ENCODE results near the gene CLIC6.
"Not testable (repeated sequence)": the region's sequence is repeated elsewhere in the genome, so short reads cannot be mapped to it uniquely, and the experiment has no call there.

CLIC6 gene

DNA sequence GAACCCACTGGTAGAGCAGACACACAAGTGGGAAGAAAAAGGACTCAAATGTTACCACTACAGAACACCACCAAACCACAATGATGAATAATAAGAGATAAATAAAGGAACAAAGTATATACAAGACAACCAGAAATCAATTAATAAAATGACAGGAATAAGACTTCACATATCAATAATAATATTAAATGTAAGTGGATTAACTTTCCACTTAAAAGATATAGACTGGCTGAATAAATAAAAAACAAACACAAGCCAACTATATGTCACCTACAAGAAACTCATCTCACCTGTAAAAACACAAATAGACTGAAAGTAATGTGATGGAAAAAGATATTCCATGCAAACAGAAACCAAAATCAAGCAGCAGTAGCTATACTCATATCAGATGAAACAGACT is 6.9 kb upstream of the CLIC6 start:
- no peak for DNase-seq

- DNase-seq, result no peak
Observed at GRCh38 chr21:34667761-34668160, 1.0 kb upstream of the CLIC6 start.

DNA sequence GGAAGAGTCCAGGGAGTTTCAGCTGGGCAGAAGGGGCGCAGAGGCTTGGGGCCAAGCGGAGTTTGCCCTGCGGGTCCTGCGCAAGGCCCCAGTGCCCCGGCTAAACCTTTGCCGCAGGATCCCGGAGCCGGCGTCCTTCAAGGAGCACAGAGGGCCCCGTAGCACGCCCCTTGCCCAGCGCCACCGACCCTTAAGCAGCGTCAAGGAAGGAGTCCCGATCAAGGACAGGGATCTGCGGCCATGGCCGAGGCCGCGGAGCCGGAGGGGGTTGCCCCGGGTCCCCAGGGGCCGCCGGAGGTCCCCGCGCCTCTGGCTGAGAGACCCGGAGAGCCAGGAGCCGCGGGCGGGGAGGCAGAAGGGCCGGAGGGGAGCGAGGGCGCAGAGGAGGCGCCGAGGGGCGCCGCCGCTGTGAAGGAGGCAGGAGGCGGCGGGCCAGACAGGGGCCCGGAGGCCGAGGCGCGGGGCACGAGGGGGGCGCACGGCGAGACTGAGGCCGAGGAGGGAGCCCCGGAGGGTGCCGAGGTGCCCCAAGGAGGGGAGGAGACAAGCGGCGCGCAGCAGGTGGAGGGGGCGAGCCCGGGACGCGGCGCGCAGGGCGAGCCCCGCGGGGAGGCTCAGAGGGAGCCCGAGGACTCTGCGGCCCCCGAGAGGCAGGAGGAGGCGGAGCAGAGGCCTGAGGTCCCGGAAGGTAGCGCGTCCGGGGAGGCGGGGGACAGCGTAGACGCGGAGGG is 520 bp downstream of the CLIC6 start:
- DNase-seq, result peak; percentile 11

DNA sequence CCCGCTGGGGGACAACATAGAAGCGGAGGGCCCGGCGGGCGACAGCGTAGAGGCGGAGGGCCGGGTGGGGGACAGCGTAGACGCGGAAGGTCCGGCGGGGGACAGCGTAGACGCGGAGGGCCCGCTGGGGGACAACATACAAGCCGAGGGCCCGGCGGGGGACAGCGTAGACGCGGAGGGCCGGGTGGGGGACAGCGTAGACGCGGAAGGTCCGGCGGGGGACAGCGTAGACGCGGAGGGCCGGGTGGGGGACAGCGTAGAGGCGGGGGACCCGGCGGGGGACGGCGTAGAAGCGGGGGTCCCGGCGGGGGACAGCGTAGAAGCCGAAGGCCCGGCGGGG is 1.1 kb downstream of the CLIC6 start:
- DNase-seq, result not testable (repeated sequence)

- DNase-seq, result no peak
Observed at GRCh38 chr21:34670220-34670961, 1.6 kb downstream of the CLIC6 start.

- DNase-seq, result no peak
Observed at GRCh38 chr21:34670962-34671348, 2.2 kb downstream of the CLIC6 start.

DNA sequence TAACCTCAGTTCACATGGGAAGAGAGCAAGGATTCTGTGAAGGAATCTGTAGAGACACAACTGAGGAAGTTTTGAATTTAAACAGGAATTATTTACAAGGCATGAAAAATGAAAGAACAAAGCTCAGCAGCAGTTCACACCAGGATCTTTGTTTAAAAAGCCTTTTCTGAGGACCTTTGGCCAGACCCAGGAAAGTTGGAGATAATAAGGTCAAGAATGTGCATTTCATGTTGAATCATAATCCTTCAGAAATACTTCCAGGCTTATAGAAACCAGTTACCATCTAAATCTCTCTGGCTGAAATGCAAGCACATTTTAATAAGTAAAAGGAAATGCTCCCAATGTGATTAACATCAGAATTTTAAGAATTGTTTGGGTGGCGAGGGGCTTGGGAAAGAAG is 2.7 kb downstream of the CLIC6 start:
- no peak for DNase-seq

- DNase-seq, result no peak
Observed at GRCh38 chr21:34671891-34672290, 3.1 kb downstream of the CLIC6 start.

DNA sequence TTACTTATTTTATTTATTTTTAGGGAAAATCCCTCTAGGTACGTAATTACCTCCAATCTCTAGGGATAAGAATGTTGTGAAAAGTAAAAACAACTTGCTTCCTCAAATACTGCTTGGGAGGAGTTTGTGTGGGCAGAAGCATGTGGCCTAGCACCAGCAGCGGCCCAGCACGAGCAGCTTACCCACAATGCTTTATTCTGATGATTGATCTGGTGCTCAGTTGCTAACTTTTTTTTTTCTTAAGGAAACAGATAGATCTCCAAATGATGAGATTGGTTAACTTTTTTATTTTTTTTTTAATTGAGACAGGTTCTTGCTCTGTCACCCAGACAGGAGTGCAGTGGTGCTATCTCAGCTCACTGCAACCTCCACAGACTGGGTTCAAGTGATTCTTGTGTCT is 4.2 kb downstream of the CLIC6 start:
- DNase-seq, result no peak

GRCh38 chr21:34674468-34674867 is 5.7 kb downstream of the CLIC6 start:
- no peak for DNase-seq

DNA sequence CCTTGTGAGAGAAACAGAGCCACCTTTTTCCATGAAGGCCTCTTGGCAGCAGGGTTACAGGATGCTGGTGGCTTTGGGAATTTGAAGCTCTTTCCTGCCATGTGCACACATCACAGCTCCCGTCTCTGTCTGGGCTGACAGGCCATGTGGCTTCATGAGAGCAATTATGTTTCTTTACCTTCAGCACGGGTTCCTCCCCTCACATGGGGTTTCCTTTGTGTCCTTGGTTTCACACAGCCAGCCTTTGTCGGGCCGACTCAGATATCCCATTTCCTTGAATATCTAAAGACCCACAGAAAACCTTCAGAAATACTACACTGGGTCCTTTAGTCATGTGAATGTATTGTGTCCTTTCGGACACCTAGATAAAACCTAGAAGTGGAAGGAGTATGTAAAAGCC is 7.1 kb downstream of the CLIC6 start:
- DNase-seq, result no peak

DNA sequence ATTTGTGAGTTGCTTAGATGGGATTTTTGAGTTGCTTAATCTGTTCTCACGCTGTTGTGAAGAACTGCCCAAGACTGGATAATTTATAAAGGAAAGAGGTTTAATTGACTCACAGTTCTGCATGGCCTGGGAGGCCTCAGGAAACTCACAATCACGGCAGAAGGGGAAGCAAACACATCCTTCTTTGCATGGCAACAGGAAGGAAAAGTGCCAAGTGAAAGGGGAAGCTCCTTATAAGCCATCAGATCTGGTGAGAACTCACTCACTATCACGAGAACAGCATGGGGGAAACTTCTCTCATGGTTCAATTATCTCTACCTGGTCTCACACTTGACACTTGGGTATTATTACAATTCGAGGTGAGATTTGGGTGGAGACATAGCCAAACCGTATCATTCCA is 10.3 kb downstream of the CLIC6 start:
- no peak for DNase-seq

GRCh38 chr21:34684174-34684876 is 15.5 kb downstream of the CLIC6 start:
- no peak for DNase-seq

GRCh38 chr21:34687065-34687464 is 18.3 kb downstream of the CLIC6 start:
- no peak for DNase-seq

DNA sequence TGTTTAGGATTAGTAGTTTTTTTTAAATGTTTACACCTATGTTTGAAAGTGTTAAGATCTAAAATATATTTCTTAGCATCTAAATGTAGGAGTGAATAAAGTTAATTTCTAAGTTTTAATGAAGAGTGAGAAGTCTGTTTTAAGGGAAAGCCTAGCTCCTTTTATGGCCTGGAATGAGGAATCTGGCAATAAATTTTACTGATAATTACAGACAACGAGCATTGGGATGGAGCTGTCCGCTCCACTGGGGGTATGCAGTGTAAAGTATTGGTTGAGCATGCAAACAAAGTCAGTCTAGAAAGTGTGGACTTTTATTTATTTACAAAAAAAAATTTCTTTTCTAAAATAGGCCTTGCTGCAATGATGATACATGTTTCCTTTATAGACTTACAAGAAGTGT is 19.0 kb downstream of the CLIC6 start:
- DNase-seq, result no peak

- no peak for DNase-seq
Observed at GRCh38 chr21:34688145-34688544, 19.4 kb downstream of the CLIC6 start.

GRCh38 chr21:34688715-34689114 is 19.9 kb downstream of the CLIC6 start:
- DNase-seq, result no peak

GRCh38 chr21:34690041-34690792 is 21.4 kb downstream of the CLIC6 start:
- no peak for DNase-seq

DNA sequence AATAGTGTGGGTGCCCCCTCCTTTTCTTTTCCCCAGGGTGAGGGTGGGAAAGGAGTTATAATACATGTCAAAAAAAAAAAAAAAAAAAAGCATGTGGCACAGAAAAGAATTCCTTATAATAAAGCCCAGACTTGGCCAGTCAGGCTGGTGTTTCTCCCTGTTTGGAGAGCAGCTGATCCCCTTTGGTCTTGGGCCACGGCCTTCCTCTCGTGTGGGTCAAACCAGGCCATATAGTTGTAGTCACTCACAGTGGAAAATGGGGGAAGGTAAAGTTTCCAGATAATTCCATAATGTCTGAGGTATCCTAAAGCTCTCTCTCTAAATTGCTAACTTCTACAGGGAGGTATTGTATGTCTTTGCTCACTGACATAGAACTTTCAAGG is 22.0 kb downstream of the CLIC6 start:
- DNase-seq, result no peak

DNA sequence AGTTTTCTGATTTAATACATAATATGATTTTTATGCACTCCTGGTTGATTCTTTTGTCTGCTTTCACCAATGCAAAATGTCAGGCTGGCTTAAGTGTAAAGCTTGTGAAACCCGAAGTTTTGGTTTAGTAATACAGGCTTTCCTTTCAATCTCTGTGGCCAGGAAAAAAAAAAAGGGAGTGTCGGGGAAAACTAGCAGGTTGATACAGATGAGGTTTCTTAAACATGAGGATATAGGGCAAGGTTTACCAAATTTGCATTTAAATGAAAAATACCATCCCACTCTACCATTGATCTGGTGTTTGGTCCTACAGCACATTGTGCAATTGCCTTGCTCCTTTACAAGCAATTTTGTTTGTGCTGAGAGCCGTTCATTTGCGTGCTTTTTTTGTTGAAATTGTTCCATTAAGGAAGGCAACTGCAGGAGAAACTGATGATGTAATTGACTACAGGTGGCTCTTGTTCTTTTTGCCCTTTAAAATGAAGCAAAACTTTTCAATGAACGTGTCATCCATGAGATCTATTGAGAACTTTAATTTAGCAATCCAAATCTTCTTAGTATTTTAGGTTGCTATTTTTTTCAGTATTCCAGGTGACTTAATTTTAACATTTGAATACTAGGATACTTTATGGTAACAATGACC is 22.7 kb downstream of the CLIC6 start:
- DNase-seq, result no peak

DNA sequence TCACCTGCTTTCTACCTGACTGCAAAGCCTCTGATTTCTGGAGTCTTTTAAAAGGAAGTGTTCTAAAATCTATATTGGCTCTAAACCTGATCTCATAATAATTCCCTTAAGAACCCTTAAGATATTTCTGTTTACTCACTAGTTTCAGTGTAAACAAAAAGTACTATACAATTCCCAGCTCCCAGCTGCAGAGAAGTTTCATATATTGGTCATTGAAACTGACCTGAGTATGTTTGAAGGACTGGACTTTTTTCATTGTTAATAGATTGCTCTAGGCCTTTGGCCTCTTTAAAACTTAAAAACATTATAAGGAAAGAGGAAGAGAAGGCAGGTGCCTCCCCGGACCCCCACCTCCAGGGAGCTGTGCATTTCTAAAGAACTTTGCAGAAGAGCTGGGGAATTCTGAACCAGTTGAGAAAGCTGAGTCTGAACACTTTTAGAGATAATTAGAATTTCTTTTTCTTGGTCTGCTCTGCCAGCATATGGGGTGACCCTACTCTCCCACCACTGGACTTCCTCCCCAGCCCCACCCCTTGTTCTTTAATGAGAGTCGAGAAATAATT is 23.7 kb downstream of the CLIC6 start:
- no peak for DNase-seq

DNA sequence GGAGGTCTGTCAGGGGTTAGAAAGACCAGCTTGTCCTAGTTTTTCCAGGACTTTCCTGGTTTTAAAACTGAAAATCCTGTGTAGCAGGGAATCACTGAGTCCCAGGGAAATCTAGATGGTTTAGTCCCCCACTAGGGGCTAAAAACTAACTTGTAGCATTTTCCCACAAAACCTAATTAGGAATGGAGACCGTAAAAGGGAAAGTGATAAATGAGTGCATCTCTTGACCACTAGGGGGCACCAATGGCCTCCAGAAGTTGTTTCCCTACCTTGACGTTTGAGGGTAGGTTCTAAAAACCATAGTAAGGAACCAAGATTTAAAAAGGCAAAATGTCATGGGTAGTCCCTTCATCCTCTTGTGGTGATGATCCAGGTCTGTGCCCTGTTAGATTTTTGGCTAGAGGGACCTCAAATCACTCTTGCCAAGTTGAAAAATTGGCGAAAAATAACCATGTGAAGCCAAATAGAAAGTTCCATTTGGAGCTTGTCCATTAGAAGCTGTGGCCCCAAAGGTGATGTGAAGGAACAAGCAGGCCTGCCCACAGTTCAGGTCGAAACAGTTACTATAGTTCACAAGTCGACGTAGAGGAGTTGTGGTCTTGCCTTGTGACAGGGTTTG is 24.5 kb downstream of the CLIC6 start:
- DNase-seq, result peak; percentile 40

Data from stimulated activated CD4-positive, alpha-beta T cell treated with anti-CD3 and anti-CD28 coated beads, Interleukin-1b, Interleukin-23, amount 100 ng/mL, for 48 hours (primary cell).